Activated naive CD4-positive, alpha-beta T cell treated with anti-CD3 and anti-CD28 coated beads, Interleukin-2, amount 50 U/mL, for 72 hours (primary cell): ENCODE measurements around the gene NAMPT. TPM values are rescaled to one million over a fixed set of nuclear protein-coding genes. Genes with fewer than 3 reads are reported as not detected.

ENCODE experiments used
- ATAC-seq, 2 donors: fragments of 150-1000 bp; cut with Tn5 transposase; 2 replicates each; pipeline ENCODE4 v1.10.0; 2021; ENCODE audit warnings: mild to moderate bottlenecking in 2 of 2, moderate library complexity in 2 of 2
- DNase-seq, 2 donors: peaks; one replicate each; pipeline ENCODE4 v3.0.0; 2021 to 2022; ENCODE audit warnings: low spot score in 2 of 2
- H3K27ac Mint-ChIP-seq, 2 donors: one replicate each; pipeline ENCODE4 v1.8.0; 2022; ENCODE audit warnings: mild to moderate bottlenecking in 2 of 2, mixed read lengths in 2 of 2
- H3K36me3 Mint-ChIP-seq, 2 donors: one replicate each; pipeline ENCODE4 v1.8.0; 2022; ENCODE audit warnings: mixed read lengths in 2 of 2
- H3K9me3 Mint-ChIP-seq, 2 donors: one replicate each; pipeline ENCODE4 v1.8.0; 2022; ENCODE audit warnings: mixed read lengths in 2 of 2
- total RNA-seq, 2 donors: library from RNA; stranded (reverse); gene quantifications; one replicate each; pipeline ENCODE4 v1.2.3, GENCODE V29; 2022

Gene NAMPT
- total RNA-seq, 2 donors from 2014 or later: 334 to 524 TPM

DNA sequence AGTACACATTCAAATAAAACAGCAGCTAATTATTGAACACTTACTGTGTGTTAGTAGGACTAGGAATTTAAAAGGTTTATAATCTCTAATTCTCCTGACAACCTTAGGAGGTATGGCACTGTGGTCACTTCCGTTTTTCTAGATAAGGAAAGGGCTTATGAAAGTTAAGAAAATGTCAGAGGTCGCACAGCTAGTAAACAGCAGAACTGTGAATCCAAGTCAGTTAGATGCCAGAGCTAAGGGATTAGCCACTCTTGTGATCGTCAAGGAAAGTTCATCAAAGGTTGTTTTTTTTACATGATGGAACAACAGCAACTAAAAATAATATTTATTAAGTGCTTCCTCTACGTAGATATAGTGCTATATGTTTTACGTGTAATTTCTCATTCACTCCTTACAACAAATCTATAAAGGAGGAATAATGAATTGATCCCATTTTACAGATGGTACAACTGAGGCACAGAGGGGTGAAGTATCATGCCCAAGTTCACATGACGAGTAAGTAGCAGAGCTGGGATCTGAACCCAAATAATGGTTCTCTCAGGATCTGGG, 84.9 kb downstream of the NAMPT start:
- Mint-ChIP-seq H3K36me3 (no peaks in the 10 kb centered on the region), H3K9me3 (no peaks in the 10 kb centered on the region), H3K27ac (no peak overlapping the region)
- no peak for ATAC-seq
- no peak for DNase-seq

DNA sequence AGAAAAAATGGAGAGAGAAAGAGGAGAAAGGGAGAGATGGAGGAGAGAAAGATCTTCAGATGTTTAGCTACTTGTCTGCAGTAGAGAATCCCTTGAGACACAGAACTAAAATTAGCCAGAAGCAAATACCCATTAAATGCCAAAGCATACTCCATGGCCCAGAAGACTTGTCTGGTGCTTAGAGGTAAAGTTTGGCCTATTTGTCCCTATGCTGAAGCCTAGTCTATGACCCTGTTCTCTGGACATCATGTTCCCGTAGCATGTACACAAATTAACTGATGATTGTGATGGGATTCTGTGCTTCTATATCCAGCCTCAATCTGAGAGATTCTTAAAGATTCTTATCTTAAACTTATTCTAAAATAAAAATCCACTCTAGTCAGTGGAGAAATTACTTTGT, 85.8 kb downstream of the NAMPT start:
- ATAC-seq: no peak
- no peak overlapping the region for H3K27ac Mint-ChIP-seq
- DNase-seq: no peak
- H3K9me3 Mint-ChIP-seq: no peaks in the 10 kb centered on the region
- H3K36me3 Mint-ChIP-seq: no peaks in the 10 kb centered on the region

Other genes with a start within 250 kb of the NAMPT start
- 10 to 100 TPM; 22.9 to 30.8 TPM for gene SYPL1, start 172.7 kb downstream of the NAMPT start, total RNA-seq